ENCODE data around the gene NTHL1. TPM values are rescaled to one million over a fixed set of nuclear protein-coding genes. Genes with fewer than 3 reads are reported as not detected.

NTHL1 gene
- polyA plus RNA-seq, 1 experiment = 10.7 TPM

DNA sequence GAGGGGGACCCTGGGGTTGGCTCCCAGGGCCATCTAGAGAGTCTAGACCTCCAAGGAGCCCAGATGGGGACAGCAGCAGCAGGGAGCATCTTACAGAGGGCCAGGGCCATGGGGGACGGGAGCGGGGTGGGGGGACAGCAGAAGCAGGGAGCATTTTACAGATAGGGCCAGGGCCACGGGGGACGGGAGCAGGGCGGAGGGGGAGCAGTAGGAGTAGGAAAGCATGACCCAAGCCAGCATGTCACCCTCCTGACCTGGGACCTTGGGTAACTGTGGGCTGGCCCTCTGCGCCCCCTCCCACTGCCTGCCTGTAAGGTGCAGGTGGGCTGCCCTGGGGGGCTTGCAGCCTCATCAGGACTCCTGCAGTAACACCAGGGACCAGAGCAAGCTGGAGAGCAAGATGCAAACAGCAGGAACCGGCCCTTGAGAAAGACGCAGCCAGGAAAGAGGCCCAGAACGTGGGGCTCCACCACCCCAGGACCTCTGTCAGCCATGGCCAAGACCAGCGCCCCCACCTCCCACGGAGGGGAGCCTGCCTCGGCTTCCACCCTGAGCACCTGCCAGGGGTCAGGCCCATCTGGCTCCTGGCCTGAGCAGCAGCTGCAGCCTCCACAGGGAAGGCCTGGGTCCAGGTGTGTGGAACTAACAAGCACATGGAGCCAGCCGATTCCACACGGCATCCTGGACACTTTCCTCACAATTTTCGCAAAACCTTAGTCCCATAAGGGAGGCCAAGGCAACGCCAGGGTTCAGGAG, 40.4 kb downstream of the NTHL1 start:
- ChIA-PET POLR2A (interaction anchor here (0.6 to 3.0 kb wide), 3 partner anchors 9 to 148 kb away, joined by 4 to 13 read pairs (median 9); partner anchors contain the start of genes RPS2 and TRAF7), CTCF (interaction anchor here (1.0 to 1.6 kb wide), 2 partner anchors 9 to 133 kb away, joined by 4 to 10 read pairs; no protein-coding TSS in a partner anchor)
- DNase-seq (ENCODE audit: low read depth, low spot score) = no peak
- TF ChIP-seq, protein P1, sequence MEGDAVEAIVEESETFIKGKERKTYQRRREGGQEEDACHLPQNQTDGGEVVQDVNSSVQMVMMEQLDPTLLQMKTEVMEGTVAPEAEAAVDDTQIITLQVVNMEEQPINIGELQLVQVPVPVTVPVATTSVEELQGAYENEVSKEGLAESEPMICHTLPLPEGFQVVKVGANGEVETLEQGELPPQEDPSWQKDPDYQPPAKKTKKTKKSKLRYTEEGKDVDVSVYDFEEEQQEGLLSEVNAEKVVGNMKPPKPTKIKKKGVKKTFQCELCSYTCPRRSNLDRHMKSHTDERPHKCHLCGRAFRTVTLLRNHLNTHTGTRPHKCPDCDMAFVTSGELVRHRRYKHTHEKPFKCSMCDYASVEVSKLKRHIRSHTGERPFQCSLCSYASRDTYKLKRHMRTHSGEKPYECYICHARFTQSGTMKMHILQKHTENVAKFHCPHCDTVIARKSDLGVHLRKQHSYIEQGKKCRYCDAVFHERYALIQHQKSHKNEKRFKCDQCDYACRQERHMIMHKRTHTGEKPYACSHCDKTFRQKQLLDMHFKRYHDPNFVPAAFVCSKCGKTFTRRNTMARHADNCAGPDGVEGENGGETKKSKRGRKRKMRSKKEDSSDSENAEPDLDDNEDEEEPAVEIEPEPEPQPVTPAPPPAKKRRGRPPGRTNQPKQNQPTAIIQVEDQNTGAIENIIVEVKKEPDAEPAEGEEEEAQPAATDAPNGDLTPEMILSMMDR (IDR thresholded peaks at IDR 0.05; ENCODE audit: low read depth, low read length) = no peak
- Histone ChIP-seq H3K9me3 (ENCODE audit: control insufficient read depth, insufficient read depth, low read length) (no peaks in the 10 kb centered on the region; the same call in 1 of the 2 replicates), H3K27me3 (ENCODE audit: control insufficient read depth, insufficient read depth, low read length) (no peaks in the 10 kb centered on the region), H3K4me3 (ENCODE audit: low read depth, low read length) (peak overlapping the region; percentile 64), H3K27ac (ENCODE audit: low read depth, low read length) (no peak overlapping the region)

DNA sequence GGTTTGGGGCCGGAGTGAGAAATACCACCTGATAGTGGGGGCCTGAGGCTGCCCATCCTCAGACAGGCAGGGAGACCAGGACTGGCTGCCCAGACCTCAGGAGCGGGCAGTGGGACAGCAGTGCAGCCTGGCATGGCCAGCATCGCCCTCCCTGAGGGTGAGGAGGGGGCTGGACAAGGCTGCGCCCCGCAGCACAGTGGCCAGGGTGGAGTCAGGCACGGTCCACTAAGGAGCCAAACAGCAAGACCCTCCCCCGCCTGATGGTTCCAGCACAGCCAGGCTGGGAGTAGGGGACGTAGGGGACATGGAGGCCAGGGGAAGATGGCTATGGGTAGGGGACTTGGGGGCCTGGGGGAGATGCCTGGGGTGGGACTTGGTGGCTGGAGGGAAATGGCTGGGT, 41.3 kb downstream of the NTHL1 start:
- Histone ChIP-seq H3K27me3 (ENCODE audit: control insufficient read depth, insufficient read depth, low read length) (no peaks in the 10 kb centered on the region), H3K4me3 (ENCODE audit: low read depth, low read length) (no peak overlapping the region), H3K9me3 (ENCODE audit: control insufficient read depth, insufficient read depth, low read length) (no peaks in the 10 kb centered on the region; the same call in 1 of the 2 replicates), H3K27ac (ENCODE audit: low read depth, low read length) (no peak overlapping the region)
- TF ChIP-seq, protein P1 (IDR thresholded peaks at IDR 0.05; ENCODE audit: low read depth, low read length) = no peak
- CTCF ChIA-PET = no interaction called here
- POLR2A ChIA-PET = no interaction called here
- no peak for DNase-seq (ENCODE audit: low read depth, low spot score)

DNA sequence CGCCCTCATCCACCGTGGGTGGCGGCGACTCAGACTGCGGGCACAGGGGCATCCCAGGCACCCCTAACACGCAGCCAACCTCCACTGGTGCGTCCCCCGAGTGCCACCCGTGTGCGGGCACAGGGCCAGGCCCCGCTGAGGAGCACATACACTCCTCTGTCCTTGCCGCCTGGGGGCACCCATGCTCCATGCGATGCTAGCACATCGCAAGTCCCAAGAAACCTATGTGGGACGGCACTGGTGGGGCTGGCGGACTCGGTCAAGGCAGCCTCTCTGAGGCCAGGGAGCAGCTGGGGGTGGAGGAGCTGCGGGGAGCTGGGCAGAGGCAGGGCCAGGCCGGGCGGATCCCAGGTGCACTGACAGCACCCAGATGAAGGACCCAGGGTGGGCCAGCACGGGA, 42.0 kb downstream of the NTHL1 start:
- ChIA-PET CTCF (interaction anchor here (3.0 to 5.0 kb wide), 2 partner anchors 13 to 135 kb away, joined by 16 to 79 read pairs; no protein-coding TSS in a partner anchor), POLR2A (no interaction called here)
- no peak for DNase-seq (ENCODE audit: low read depth, low spot score)
- no peak overlapping the region for H3K27ac ChIP-seq (ENCODE audit: low read depth, low read length)
- no peak overlapping the region for H3K4me3 ChIP-seq (ENCODE audit: low read depth, low read length)
- no peaks in the 10 kb centered on the region for H3K27me3 ChIP-seq (ENCODE audit: control insufficient read depth, insufficient read depth, low read length)
- no peaks in the 10 kb centered on the region; the same call in 1 of the 2 replicates for H3K9me3 ChIP-seq (ENCODE audit: control insufficient read depth, insufficient read depth, low read length)
- TF ChIP-seq, protein P1 (IDR thresholded peaks at IDR 0.05; ENCODE audit: low read depth, low read length) = no peak

DNA sequence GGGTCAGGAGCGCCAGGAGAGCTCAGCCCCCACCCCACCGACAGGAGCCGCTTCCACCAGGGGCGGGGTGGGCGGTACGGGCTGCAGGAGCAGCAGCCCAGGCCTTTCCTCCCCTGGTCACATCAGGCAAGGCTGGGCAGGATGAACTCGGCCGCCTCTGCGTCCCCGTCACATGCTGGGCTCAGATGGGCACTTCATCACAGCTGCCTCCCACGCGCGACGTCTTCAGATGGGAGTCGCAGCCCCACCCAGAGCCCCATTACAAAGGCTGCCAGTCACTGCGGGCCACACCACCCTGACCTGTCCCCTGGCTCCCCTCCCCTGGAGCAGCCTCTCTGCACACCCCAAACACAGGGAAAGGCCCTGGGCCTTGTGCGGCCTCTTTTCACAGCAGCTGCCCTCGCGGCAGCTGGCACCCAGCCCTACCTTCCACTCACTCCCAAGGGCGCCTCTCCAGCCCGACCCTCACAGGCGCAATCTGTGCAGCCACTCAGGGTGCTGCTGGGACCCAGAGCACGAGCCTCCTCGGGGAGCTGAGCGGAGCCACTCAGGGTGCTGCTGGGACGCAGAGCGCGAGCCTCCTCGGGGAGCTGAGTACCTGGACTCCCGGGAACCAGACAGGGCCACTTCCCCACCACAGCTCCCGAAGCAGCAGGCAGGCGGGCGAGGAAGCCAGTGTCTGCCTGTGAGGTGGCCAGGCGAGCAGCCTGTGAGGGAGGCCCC, 42.7 kb downstream of the NTHL1 start:
- Histone ChIP-seq H3K27me3 (ENCODE audit: control insufficient read depth, insufficient read depth, low read length) (no peaks in the 10 kb centered on the region), H3K4me3 (ENCODE audit: low read depth, low read length) (no peak overlapping the region), H3K27ac (ENCODE audit: low read depth, low read length) (no peak overlapping the region), H3K9me3 (ENCODE audit: control insufficient read depth, insufficient read depth, low read length) (no peaks in the 10 kb centered on the region; the same call in 1 of the 2 replicates)
- ChIA-PET POLR2A (interaction anchor here (0.9 to 2.3 kb wide), 3 partner anchors 40 to 150 kb away, joined by 4 to 13 read pairs (median 4); partner anchors contain the start of genes RPS2 and TRAF7), CTCF (interaction anchor here (0.9 to 5.0 kb wide), 5 partner anchors 12 to 135 kb away, joined by 3 to 79 read pairs (median 6); no protein-coding TSS in a partner anchor)
- TF ChIP-seq, protein P1 (IDR thresholded peaks at IDR 0.05; ENCODE audit: low read depth, low read length) = no peak
- no peak for DNase-seq (ENCODE audit: low read depth, low spot score)
